HL-60 (cell line): ENCODE measurements around the gene IZUMO1R.

Experiments used
- DNase-seq, 2 experiments: peaks; one replicate each; pipeline ENCODE4 v3.0.0-alpha.2; 2010 to 2020; ENCODE audit warnings: low read depth in 1 of 2, low spot score in 1 of 2
- H3K27ac ChIP-seq: fragments of 250-450 bp; sonication (Bioruptor Pico); replicated peaks from 2 replicates; pipeline ENCODE4 v1.5.1; 2020; ENCODE audit warnings: mild to moderate bottlenecking, moderate library complexity
- H3K27me3 ChIP-seq: fragments of 250-450 bp; sonication (Bioruptor Pico); 2 replicates; pipeline ENCODE4 v1.5.1; 2021; ENCODE audit warnings: mild to moderate bottlenecking, moderate library complexity; ENCODE audit not compliant: insufficient read depth, poor library complexity, severe bottlenecking
- H3K4me3 ChIP-seq: replicated peaks from 2 replicates; pipeline ENCODE4 v1.5.1; 2011; ENCODE audit warnings: mild to moderate bottlenecking, control low read depth, low read length; ENCODE audit not compliant: insufficient read depth
- GABPA ChIP-seq: IDR thresholded peaks from 2 replicates; pipeline ENCODE4 v1.6.1; 2012; ENCODE audit warnings: low read depth
- POLR2AphosphoS5 ChIP-seq: IDR thresholded peaks from 2 replicates; pipeline ENCODE4 v1.6.1; 2012; ENCODE audit warnings: low read depth
- SPI1 ChIP-seq: IDR thresholded peaks from 2 replicates; pipeline ENCODE4 v1.6.1; 2012; ENCODE audit warnings: low read depth, mild to moderate bottlenecking, borderline replicate concordance
- long read RNA-seq: library from polyadenylated mRNA; unstranded; transcript quantifications from one replicate; pipeline ENCODE4 v2.0.0, GENCODE V29; 2020
- TF ChIP-seq, protein P1 (sequence below): IDR thresholded peaks from one replicate; pipeline ENCODE4 v1.5.1; 2011; ENCODE audit warnings: low read length, control low read depth, inconsistent platforms; ENCODE audit not compliant: insufficient read depth
- TF ChIP-seq, protein P2 (sequence below): IDR thresholded peaks from 2 replicates; pipeline ENCODE4 v1.6.1; 2012; ENCODE audit warnings: low read depth; ENCODE audit not compliant: insufficient replicate concordance

Gene IZUMO1R
- long read RNA-seq: 0 reads

DNA sequence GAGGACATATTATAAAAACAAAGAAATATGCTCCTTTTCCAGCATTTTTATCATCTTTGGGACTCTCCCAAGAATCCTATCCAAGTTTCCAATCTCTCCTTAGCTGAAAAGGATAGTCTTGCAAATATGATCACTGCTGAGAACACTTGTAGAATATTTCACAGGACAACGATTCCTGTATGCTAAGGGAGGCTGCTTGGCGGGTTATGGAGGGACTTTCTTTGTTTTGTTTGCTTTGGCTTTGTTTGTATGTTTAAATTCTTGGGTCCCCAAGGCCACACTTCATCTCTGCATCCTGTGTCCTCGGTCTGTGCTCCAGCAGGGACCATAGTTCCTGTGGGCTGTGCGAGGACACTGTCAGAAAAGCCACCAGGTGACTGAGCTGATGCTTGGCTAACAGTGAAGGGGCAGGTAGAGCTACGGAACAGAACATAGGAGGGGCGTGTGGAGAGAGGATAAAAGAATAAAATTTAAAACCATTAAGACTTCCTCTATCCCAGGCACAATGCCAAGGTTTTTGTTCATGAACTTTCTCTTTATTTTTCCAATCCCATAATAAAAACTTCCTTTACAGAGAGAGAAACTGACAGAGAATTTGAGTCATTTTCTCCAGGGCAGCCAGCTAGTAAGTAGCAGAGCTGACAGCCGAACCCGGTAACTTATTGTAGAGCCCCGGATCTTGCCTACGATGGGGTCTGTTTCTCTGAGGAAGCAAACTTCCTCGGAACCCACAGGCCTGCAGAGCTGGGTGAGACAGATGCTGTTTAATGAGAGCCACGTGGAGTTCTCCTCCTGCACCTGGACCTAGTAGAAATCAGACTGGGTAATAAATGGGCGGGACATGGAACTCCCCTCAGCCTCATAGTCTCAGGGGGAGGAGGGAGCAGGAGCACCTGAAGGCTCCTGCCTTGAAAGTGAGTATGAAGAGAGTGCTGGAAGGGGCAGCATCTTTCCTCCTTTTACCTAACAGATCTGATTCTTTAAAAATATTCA, at the start of gene IZUMO1R:
Gene IZUMO1R, plus strand, starts transcription at position 615 of the 993 bp plus-strand sequence. CDS start 1,057 bp downstream, outside the sequence.
- peaks cover 10% of the 10 kb centered on the region for H3K27me3 ChIP-seq
- TF ChIP-seq, protein P1, sequence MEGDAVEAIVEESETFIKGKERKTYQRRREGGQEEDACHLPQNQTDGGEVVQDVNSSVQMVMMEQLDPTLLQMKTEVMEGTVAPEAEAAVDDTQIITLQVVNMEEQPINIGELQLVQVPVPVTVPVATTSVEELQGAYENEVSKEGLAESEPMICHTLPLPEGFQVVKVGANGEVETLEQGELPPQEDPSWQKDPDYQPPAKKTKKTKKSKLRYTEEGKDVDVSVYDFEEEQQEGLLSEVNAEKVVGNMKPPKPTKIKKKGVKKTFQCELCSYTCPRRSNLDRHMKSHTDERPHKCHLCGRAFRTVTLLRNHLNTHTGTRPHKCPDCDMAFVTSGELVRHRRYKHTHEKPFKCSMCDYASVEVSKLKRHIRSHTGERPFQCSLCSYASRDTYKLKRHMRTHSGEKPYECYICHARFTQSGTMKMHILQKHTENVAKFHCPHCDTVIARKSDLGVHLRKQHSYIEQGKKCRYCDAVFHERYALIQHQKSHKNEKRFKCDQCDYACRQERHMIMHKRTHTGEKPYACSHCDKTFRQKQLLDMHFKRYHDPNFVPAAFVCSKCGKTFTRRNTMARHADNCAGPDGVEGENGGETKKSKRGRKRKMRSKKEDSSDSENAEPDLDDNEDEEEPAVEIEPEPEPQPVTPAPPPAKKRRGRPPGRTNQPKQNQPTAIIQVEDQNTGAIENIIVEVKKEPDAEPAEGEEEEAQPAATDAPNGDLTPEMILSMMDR: no peak
- no peak for TF ChIP-seq GABPA
- TF ChIP-seq, protein P2, sequence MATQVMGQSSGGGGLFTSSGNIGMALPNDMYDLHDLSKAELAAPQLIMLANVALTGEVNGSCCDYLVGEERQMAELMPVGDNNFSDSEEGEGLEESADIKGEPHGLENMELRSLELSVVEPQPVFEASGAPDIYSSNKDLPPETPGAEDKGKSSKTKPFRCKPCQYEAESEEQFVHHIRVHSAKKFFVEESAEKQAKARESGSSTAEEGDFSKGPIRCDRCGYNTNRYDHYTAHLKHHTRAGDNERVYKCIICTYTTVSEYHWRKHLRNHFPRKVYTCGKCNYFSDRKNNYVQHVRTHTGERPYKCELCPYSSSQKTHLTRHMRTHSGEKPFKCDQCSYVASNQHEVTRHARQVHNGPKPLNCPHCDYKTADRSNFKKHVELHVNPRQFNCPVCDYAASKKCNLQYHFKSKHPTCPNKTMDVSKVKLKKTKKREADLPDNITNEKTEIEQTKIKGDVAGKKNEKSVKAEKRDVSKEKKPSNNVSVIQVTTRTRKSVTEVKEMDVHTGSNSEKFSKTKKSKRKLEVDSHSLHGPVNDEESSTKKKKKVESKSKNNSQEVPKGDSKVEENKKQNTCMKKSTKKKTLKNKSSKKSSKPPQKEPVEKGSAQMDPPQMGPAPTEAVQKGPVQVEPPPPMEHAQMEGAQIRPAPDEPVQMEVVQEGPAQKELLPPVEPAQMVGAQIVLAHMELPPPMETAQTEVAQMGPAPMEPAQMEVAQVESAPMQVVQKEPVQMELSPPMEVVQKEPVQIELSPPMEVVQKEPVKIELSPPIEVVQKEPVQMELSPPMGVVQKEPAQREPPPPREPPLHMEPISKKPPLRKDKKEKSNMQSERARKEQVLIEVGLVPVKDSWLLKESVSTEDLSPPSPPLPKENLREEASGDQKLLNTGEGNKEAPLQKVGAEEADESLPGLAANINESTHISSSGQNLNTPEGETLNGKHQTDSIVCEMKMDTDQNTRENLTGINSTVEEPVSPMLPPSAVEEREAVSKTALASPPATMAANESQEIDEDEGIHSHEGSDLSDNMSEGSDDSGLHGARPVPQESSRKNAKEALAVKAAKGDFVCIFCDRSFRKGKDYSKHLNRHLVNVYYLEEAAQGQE: no peak
- TF ChIP-seq SPI1: no peak
- no peak for TF ChIP-seq POLR2AphosphoS5

DNA sequence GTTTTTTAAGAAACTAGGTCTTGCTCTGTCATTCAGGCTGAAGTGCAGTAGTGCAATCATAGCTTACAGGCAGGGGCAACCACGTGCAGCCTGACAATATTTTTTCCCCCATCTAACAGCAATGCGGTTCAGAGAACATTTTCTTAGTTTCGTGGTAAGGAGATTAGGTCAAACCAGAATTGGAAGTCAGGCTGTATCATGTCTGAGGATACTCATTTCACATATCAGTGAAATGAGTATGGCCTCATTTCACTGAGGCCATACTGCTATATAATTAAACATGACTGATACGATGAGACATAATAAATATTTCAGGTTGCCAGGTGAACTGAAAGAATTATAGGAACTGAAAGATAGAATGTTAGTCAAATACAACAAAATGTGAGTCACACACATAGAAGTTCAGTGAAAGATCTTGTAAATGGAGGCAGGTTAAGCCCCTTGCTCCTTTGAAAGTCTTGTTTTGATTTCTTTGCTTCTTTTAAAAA, 32.5 kb upstream of the IZUMO1R start:
- Histone ChIP-seq H3K27ac (no peak overlapping the region), H3K4me3 (no peak overlapping the region), H3K27me3 (peaks cover 2% of the 10 kb centered on the region)
- no peak for DNase-seq
- TF ChIP-seq, protein P1: no peak
- TF ChIP-seq GABPA (no peak), POLR2AphosphoS5 (no peak), SPI1 (no peak)
- TF ChIP-seq, protein P2: no peak

More for the DNA sequence above, at the start of gene IZUMO1R:
- Histone ChIP-seq H3K4me3 (no peak within 1 kb of the TSS), H3K27ac (no peak within 1 kb of the TSS)
- no peak for DNase-seq

DNA sequence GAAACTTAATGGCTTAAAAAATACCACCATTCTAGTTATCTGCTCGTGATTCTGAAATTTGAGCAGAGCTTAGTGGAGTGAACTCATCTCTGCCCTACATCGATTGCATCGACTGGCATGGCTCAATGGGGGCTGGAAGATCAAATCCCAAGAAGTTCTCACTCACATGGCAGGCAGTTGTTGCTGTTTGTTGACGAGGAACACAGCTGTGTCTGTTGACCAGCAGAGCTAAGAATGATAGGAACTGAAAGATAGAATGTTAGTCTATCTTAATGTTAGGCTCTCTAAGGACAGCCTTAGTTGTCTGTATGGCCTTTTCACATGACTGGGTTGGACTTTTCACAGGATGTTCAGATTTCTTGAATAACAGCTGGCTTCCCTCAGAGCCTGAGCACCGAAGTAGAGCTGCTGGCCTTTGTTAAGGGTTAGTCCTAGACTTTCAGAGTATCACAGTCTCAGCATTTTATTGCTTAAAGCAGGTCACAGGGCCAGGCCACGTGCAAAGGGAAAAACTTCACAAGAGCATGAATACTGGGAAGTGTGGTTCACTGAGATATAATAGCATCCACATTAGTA, 31.6 kb upstream of the IZUMO1R start:
- Histone ChIP-seq H3K27me3 (peaks cover 2% of the 10 kb centered on the region), H3K27ac (no peak overlapping the region)
- TF ChIP-seq GABPA (no peak), SPI1 (no peak), POLR2AphosphoS5 (no peak)
- TF ChIP-seq, protein P2: no peak
- TF ChIP-seq, protein P1: no peak

More for the DNA sequence above, 31.6 kb upstream of the IZUMO1R start:
- H3K4me3 ChIP-seq: no peak overlapping the region
- DNase-seq: no peak
